Measurements from ENCODE around the gene RORC. TPM values are rescaled to one million over a fixed set of nuclear protein-coding genes. Genes with fewer than 3 reads are reported as not detected.

RORC gene
- total RNA-seq, 1 experiment from 2014 or later: 1.3 TPM

GRCh38 chr1:151759241-151759640 is 72.4 kb downstream of the RORC start:
- H3K27me3 ChIP-seq (ENCODE audit: insufficient read depth, low read length): no peaks in the 10 kb centered on the region
- H3K9me3 ChIP-seq (ENCODE audit: control insufficient read depth in 1 of 2, insufficient read depth in 1 of 2, low read depth in 1 of 2, low read length in 2 of 2): no peaks in the 10 kb centered on the region
- RAD21 ChIA-PET (ENCODE audit: low non-redundant PET in 1 of 2, low total read pairs in 2 of 2, uncharacterized antibody in 2 of 2, unreplicated experiment in 2 of 2): no interaction called here
- CTCF ChIA-PET: no interaction called here
- no TSS peak for BruUV-seq (replicated peaks)
- no peak overlapping the region for H3K9ac ChIP-seq (ENCODE audit: low read length)
- H2AFZ ChIP-seq (ENCODE audit: low read depth, low read length, poor library complexity, severe bottlenecking): no peak overlapping the region
- no peak overlapping the region for H3K4me2 ChIP-seq (ENCODE audit: low read length)
- H4K20me1 ChIP-seq (ENCODE audit: insufficient read depth): no peaks in the 10 kb centered on the region
- peaks cover 15% of the 10 kb centered on the region for H3K79me2 ChIP-seq (ENCODE audit: insufficient read depth, low read length)
- TF ChIP-seq EZH2 (IDR thresholded peaks at IDR 0.05) (no peak), YY1 (IDR thresholded peaks at IDR 0.05; ENCODE audit: extremely low read depth, insufficient replicate concordance, low read depth, low read length) (no peak)
- no peak for DNase-seq (ENCODE audit: low read depth, low spot score)
- peaks cover 7 to 30% of the 10 kb centered on the region in 2 experiments for H3K36me3 ChIP-seq (ENCODE audit: control insufficient read depth in 1 of 2, insufficient read depth in 2 of 2, low read length in 2 of 2)
- peaks cover 4 to 13% of the 10 kb centered on the region in 2 experiments; a peak in 3 of 4 replicates for H3K4me1 ChIP-seq (ENCODE audit: control insufficient read depth in 1 of 2, insufficient read depth in 2 of 2, low read length in 2 of 2)
- no peak overlapping the region for H3K27ac ChIP-seq (ENCODE audit: low read depth, low read length)
- H3K9me2 ChIP-seq (ENCODE audit: insufficient read depth): no peaks in the 10 kb centered on the region
- H3K4me3 ChIP-seq (replicated peaks in 1 of 2; ENCODE audit: low read depth in 1 of 2, low read length in 2 of 2): no peak overlapping the region
- intact Hi-C loops (cut with micrococcal nuclease): no loop called here
- no peak for ATAC-seq
- POLR2A ChIA-PET: no interaction called here

- ChIA-PET POLR2A (no interaction called here), CTCF (no interaction called here)
- TF ChIP-seq SP1 (IDR thresholded peaks at IDR 0.05; ENCODE audit: low read depth) (no peak), TCF7L2 (IDR thresholded peaks at IDR 0.05; ENCODE audit: borderline replicate concordance, extremely low read depth, insufficient read depth, insufficient read length) (no peak), ZBTB33 (IDR thresholded peaks at IDR 0.05; ENCODE audit: extremely low read depth, insufficient replicate concordance, low read length) (no peak), RAD21 (IDR thresholded peaks at IDR 0.05; ENCODE audit: low read depth) (no peak), EZH2 (IDR thresholded peaks at IDR 0.05) (no peak), MAX (IDR thresholded peaks at IDR 0.05) (no peak), EZH2phosphoT487 (IDR thresholded peaks at IDR 0.05; ENCODE audit: borderline replicate concordance) (no peak), JUND (IDR thresholded peaks at IDR 0.05) (no peak), ZFX (IDR thresholded peaks at IDR 0.05) (no peak), CTCF (IDR thresholded peaks at IDR 0.05 in 2 of 3, conservative IDR thresholded peaks at IDR 0.05 in 1 of 3; ENCODE audit: borderline replicate concordance in 1 of 3, insufficient read depth in 1 of 3, low read depth in 2 of 3, low read length in 2 of 3) (no peak), CBX3 (IDR thresholded peaks at IDR 0.05; ENCODE audit: low read depth) (no peak), FOSL1 (IDR thresholded peaks at IDR 0.05; ENCODE audit: low read depth) (no peak), EGR1 (IDR thresholded peaks at IDR 0.05; ENCODE audit: low read depth) (no peak)
Observed at GRCh38 chr1:151756291-151756690, 75.3 kb downstream of the RORC start.

More at GRCh38 chr1:151756291-151756690, 75.3 kb downstream of the RORC start:
- Histone ChIP-seq H3K9ac (ENCODE audit: low read length) (no peak overlapping the region), H3K79me2 (ENCODE audit: insufficient read depth, low read length) (no peaks in the 10 kb centered on the region), H3K9me3 (ENCODE audit: control insufficient read depth in 1 of 2, insufficient read depth in 1 of 2, low read depth in 1 of 2, low read length in 2 of 2) (no peaks in the 10 kb centered on the region), H3K4me1 (ENCODE audit: control insufficient read depth in 1 of 2, insufficient read depth in 2 of 2, low read length in 2 of 2) (no peaks in the 10 kb centered on the region; a peak in 1 of 4 replicates), H3K9me2 (ENCODE audit: insufficient read depth) (no peaks in the 10 kb centered on the region), H3K27ac (ENCODE audit: low read depth, low read length) (no peak overlapping the region), H2AFZ (ENCODE audit: low read depth, low read length, poor library complexity, severe bottlenecking) (no peak overlapping the region), H4K20me1 (ENCODE audit: insufficient read depth) (no peaks in the 10 kb centered on the region), H3K36me3 (ENCODE audit: control insufficient read depth in 1 of 2, insufficient read depth in 2 of 2, low read length in 2 of 2) (peaks cover 7 to 20% of the 10 kb centered on the region in 2 experiments), H3K4me2 (ENCODE audit: low read length) (no peak overlapping the region), H3K27me3 (ENCODE audit: insufficient read depth, low read length) (no peaks in the 10 kb centered on the region), H3K4me3 (replicated peaks in 1 of 2; ENCODE audit: low read depth in 1 of 2, low read length in 2 of 2) (no peak overlapping the region)
- DNase-seq (ENCODE audit: low read depth, low spot score): no peak
- no peak for ATAC-seq
- BruUV-seq (replicated peaks): no TSS peak
- RAD21 ChIA-PET (ENCODE audit: low non-redundant PET in 1 of 2, low total read pairs in 2 of 2, uncharacterized antibody in 2 of 2, unreplicated experiment in 2 of 2): interaction anchor here in 1 of 2 experiments (0.5 kb wide), 1 partner anchor 451 kb away, joined by 3 read pairs; no protein-coding TSS in a partner anchor
- intact Hi-C loops (cut with micrococcal nuclease): no loop called here
